Measurements from ENCODE around the gene DDX5.
"Not testable (repeated sequence)": the region's sequence is repeated elsewhere in the genome, so short reads cannot be mapped to it uniquely, and the experiment has no call there.

The DDX5 gene

GRCh38 chr17:64491034-64491860, 14.8 kb downstream of the DDX5 start:
- DNase-seq: peak; percentile 8

- no peak for DNase-seq
Observed at GRCh38 chr17:64488301-64488700, 17.8 kb downstream of the DDX5 start.

- DNase-seq: no peak
Observed at GRCh38 chr17:64484380-64484779, 21.7 kb downstream of the DDX5 start.

DNA sequence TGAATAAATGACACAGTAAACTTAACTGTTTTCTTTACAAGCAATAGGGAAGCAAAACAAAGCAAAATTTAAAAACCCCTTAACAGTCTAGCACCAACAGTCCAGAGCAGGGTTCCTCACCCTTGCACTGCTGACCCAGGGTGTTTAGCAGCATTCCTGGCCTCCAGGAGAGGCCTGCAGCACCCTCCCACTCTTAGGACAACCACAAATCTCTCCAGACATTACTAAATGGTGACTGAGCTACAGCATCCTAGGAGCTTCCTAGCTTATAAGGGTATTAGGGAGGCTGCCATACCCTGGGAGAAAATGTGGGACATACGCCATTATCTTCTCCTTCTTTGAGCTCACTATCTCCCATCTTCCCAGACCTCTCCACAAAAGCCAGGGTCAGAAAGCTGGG, 25.1 kb downstream of the DDX5 start:
- DNase-seq: no peak

- no peak for DNase-seq
Observed at GRCh38 chr17:64477849-64478248, 28.2 kb downstream of the DDX5 start.

DNA sequence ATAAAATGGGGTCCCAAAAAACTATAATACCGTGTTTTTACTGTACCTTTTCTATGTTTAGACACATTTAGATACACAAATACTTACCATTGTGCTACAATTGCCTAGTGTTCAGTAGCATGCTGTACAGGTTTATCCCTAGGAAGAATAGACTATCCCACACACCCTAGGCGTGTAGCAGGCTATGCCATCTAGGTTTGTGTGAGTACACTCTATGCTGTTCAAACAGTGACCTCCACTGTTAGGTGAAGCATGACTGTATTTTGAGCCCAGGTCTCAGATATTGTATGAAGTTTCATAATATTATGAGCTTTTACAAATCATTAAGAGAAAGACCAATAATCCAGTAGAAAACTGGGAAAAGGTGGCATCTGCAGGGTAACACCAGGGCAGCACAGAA, 33.5 kb downstream of the DDX5 start:
- DNase-seq: no peak

GRCh38 chr17:64471440-64471839, 34.6 kb downstream of the DDX5 start:
- DNase-seq: no peak

DNA sequence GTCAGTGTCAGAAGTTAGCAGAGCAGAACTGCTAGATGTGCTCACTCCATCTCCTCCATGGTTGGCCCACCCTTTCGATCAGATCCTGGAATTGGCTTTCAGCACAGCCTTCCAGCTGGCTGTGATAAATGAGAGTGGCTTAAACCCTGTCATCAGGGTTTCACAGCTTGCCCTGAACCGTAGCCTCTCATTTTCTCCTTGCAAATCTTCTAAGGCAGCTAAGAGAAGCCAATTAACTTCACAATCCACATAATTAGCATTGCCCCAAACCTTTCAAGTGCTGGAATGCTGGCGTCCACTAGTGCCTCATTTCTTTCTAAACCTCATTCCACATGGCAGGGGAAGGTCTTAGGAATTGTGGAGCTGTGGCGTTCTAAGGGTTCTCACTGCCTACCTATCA, 35.5 kb downstream of the DDX5 start:
- no peak for DNase-seq

GRCh38 chr17:64466834-64467233, 39.3 kb downstream of the DDX5 start:
- not testable (repeated sequence) for DNase-seq

DNA sequence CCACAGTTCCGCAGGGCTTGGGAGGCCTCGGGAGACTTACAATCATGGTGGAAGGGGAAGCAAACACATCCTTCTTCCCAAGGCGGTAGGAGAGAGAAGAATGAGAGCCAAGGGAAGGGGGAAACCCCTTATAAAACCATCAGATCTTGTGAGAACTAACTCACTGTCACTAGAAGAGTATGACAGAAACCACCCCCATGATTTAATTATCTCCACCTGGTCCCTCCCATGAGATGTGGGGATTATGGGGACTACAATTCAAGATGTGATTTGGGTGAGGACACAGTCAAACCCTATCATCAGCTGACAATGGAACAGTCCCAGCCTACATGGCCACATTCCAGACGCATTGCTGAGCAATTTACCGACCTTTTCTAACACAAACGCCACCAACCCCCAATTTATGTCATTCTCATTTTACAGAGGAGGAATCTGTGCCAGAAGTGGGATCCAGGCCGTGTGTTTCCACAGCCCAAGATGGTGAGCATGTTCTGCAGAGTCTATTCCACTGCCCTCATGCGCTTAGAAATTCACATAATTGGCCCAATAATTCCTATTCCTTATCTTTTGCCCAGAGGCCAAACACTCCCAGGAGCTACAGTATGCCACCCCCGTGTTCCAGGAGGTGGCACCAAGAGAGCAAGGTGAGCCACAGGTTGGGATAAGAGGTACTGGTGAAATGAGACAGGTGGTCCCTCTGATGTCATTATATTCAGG, 39.9 kb downstream of the DDX5 start:
- DNase-seq: peak; percentile 6

DNA sequence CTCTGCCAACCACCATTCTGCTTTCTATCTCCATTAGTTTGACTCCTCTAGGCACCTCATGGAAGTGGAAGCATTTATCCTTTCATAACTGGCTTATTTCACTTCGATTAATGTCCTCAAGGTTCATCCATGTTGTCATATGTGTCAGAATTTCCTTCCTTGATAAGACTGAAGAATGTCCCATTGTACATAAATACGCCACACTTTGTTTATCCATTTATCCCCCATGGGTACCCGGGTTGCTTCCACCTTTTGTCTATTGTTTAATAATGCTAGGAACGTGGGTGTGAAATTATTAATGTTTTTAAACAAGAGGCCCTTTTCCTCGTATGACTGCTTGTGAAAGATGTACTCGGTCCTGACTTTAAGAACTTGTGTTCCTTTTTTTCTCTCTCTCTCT, 44.3 kb downstream of the DDX5 start:
- DNase-seq: no peak

DNA sequence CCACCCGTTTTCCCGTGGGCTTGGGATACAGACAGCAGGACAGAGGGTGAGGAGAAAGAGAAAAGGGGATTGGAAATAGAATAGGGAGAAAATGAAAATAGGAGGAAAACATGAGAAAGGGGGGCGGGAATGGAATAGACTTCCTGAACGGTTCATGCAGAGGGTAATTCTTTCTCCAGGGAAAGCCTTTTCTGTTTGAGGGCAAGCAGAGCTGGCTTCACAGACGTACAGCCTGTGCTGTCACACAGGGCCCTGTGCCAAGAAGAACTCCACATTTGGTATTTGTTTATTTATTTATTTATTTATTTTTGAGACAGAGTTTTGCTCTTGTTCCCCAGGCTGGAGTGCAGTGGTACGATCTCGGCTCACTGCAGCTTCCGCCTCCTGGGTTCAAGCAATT, 45.1 kb downstream of the DDX5 start:
- no peak for DNase-seq

DNA sequence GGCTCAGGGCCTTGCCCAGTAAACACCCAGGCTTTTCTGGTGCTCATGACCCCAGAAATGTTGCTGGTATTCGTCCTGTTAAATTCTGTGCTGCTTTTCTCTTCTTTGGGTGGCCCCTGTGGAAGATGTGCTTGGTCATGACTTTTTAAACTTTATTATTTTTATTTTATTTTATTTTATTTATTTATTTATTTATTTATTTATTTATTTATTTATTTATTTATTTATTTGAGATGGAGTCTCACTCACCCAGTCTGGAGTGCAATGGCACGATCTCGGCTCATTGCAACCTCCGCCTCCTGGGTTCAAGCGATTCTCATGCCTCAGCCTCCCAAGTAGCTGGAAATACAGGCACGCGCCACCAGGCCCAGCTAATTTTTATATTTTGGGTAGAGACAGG, 46.3 kb downstream of the DDX5 start:
- not testable (repeated sequence) for DNase-seq

DNA sequence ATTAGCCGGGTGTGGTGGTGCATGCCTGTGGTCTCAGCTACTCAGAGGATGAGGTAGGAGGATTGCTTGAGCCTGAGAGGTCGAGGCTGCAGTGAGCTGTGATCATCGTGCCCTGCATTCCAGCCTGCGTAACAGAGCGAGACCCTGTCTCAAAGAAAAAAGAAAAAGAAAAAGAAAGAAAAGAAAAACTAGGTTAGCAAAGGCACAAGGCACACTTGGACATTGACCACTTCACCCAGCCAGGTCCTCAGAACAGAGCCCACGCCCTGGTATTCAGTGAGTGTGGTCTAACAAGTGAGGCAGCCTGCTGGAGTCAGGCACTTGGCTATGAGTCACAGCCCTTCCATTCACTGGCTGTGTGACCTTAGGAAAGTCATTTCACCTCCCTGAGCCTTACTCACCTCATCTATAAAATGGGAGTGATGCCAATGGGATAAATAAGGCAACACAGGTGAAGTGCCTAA, 46.8 kb downstream of the DDX5 start:
- DNase-seq: no peak

- no peak for DNase-seq
Observed at GRCh38 chr17:64458756-64459155, 47.3 kb downstream of the DDX5 start.

- no peak for DNase-seq
Observed at GRCh38 chr17:64457156-64457555, 48.9 kb downstream of the DDX5 start.

DNA sequence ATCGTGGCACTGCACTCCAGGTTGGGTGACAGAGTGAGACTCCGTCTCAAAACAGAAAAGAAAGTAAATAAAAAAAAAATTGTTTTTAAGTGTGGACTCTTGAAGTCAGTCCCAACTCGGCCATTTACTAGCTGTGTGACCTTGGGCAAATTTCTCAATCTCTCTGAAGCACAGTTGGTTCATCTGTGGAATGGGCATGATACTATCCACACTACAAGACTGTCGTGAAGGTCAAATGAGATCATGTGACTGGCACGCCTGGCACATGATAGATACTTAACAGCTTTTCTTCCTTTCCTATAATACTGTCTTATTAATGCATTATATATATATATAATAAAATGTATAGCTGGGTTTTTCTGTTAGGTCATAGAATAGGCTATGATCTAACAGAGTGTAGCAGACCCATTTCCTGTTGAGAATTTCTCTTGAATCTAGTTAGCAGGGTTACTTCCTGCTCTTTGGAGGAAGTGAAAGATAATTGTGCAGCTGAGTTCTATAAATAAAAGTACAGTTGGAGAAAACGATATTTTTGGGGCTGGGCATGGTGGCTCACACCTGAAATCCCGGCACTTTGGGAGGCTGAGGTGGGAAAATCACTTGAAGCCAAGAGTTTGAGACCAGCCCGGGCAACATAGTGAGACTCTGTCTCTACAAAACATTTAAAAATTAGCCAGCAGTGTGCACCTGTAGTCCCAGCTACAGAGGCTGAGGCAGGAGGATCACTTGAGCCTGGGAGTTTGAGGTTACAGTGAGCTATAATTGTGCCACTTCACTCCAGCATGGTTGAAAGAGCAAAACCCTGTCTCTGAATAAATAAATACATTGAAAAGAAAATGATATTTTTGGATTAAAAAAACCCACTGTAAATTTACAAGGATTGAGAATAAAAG, 49.9 kb downstream of the DDX5 start:
- no peak for DNase-seq

DNA sequence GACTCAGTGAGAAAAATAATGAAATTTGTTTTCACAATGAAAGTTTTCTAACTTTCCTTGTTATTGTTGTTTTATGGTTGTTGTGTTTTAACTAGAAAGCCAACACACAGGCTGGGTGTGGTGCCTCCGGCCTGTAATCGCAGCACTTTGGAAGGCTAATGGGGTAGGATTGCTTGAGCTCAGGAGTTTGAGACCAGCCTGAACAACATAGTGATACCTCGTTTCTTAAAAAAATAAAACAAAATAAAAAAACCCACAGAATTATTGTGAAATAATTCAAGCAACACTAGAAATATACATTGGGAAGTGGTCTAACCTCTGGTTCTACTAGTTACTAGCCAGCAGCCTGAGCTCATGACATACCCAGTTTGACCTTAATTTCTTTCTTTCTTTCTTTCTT, 56.5 kb downstream of the DDX5 start:
- DNase-seq: no peak

GRCh38 chr17:64448665-64449512, 57.2 kb downstream of the DDX5 start, which contains the start of gene MILR1:
TSS of gene MILR1 (plus strand) at chr17:64449115. CDS start at chr17:64449169, 54 bp downstream.
- no peak for DNase-seq

Measured in NCI-H146 (cell line).